ENCODE measurements around the gene ATP6V1E1. TPM values are rescaled to one million over a fixed set of nuclear protein-coding genes. Genes with fewer than 3 reads are reported as not detected.

Gene ATP6V1E1
- polyA plus RNA-seq, 1 of the 3 experiments (the other 2 are of a cell fraction): 140 TPM

DNA sequence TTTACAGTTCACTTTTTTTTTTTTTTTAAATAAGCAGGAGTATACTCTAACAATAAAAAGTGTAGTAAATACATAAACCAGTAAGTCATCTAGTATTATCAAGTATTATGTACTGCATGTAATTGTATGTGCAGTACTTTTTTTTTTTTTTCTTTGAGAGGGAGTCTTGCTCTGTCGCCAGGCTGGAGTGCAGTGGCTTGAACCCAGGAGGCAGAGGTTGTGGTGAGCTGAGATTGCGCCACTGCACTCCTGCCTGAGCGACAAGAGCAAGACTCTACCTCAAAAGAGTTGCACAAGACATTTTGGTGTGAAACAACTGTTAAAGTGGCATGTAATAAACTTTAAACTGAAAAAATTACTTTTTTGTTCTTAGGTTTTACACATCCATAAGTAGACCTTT lies 26.7 kb upstream of the ATP6V1E1 start:
- Histone ChIP-seq H3K36me3 (replicated peaks in 1 of 2; ENCODE audit: control insufficient read depth in 1 of 2, insufficient read depth in 2 of 2, low read length in 1 of 2) (peaks cover 0 to 23% of the 10 kb centered on the region in 2 experiments), H2AFZ (ENCODE audit: low read depth) (no peak overlapping the region), H3K27me3 (ENCODE audit: insufficient read depth) (no peaks in the 10 kb centered on the region), H3K9ac (no peak overlapping the region), H3K9me2 (no peaks in the 10 kb centered on the region), H3K27ac (ENCODE audit: low read depth in 2 of 2, low read length in 1 of 2) (no peak overlapping the region), H3K9me3 (no peaks in the 10 kb centered on the region), H3K4me1 (ENCODE audit: control insufficient read depth in 1 of 2, insufficient read depth in 2 of 2, low read depth in 1 of 2, low read length in 1 of 2) (no peaks in the 10 kb centered on the region), H3K4me2 (no peak overlapping the region), H3F3A (replicated peaks; ENCODE audit: insufficient read depth) (peaks cover 3% of the 10 kb centered on the region), H4K20me1 (ENCODE audit: insufficient read depth) (no peaks in the 10 kb centered on the region), H3K79me2 (ENCODE audit: insufficient read depth) (peaks cover 34% of the 10 kb centered on the region; the same call in 1 of the 2 replicates), H3K4me3 (ENCODE audit: low read depth in 2 of 2, low read length in 1 of 2) (no peak overlapping the region)
- WGBS (ENCODE audit: low lambda C conversion rate): 92% methylated on average over 3 of the region's 3 CpGs
- DNase-seq: no peak
- ChIA-PET CTCF (no interaction called here), POLR2A (no interaction called here)
- TF ChIP-seq IRF3 (IDR thresholded peaks at IDR 0.05; ENCODE audit: low read depth, low read length) (no peak), NFIC (IDR thresholded peaks at IDR 0.05; ENCODE audit: borderline replicate concordance) (no peak), RCOR1 (IDR thresholded peaks at IDR 0.05; ENCODE audit: low read length) (no peak), JUND (IDR thresholded peaks at IDR 0.05) (no peak), ELF1 (IDR thresholded peaks at IDR 0.05) (no peak), CHD2 (IDR thresholded peaks at IDR 0.05; ENCODE audit: low read length, partially characterized antibody) (no peak), RXRA (IDR thresholded peaks at IDR 0.05; ENCODE audit: borderline replicate concordance, low read depth) (no peak), SMC3 (IDR thresholded peaks at IDR 0.05; ENCODE audit: low read depth, low read length) (no peak), RAD21 (IDR thresholded peaks at IDR 0.05; ENCODE audit: low read length) (no peak), TEAD4 (IDR thresholded peaks at IDR 0.05; ENCODE audit: borderline replicate concordance, insufficient read depth) (no peak), MEF2A (IDR thresholded peaks at IDR 0.05; ENCODE audit: borderline replicate concordance, low read depth) (no peak), PBX3 (IDR thresholded peaks at IDR 0.05) (no peak), GABPA (IDR thresholded peaks at IDR 0.05; ENCODE audit: low read depth) (no peak), SIN3A (IDR thresholded peaks at IDR 0.05; ENCODE audit: borderline replicate concordance, low read depth, low read length) (no peak)
- TF ChIP-seq, protein P1, sequence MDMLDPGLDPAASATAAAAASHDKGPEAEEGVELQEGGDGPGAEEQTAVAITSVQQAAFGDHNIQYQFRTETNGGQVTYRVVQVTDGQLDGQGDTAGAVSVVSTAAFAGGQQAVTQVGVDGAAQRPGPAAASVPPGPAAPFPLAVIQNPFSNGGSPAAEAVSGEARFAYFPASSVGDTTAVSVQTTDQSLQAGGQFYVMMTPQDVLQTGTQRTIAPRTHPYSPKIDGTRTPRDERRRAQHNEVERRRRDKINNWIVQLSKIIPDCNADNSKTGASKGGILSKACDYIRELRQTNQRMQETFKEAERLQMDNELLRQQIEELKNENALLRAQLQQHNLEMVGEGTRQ (IDR thresholded peaks at IDR 0.05; ENCODE audit: borderline replicate concordance, low read depth, low read length): no peak
- TF ChIP-seq, protein P2, sequence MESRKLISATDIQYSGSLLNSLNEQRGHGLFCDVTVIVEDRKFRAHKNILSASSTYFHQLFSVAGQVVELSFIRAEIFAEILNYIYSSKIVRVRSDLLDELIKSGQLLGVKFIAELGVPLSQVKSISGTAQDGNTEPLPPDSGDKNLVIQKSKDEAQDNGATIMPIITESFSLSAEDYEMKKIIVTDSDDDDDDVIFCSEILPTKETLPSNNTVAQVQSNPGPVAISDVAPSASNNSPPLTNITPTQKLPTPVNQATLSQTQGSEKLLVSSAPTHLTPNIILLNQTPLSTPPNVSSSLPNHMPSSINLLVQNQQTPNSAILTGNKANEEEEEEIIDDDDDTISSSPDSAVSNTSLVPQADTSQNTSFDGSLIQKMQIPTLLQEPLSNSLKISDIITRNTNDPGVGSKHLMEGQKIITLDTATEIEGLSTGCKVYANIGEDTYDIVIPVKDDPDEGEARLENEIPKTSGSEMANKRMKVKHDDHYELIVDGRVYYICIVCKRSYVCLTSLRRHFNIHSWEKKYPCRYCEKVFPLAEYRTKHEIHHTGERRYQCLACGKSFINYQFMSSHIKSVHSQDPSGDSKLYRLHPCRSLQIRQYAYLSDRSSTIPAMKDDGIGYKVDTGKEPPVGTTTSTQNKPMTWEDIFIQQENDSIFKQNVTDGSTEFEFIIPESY (IDR thresholded peaks at IDR 0.05; ENCODE audit: borderline replicate concordance, low read depth): no peak

Data from SK-N-SH (cell line).